Measurements from ENCODE around the gene BTBD1. TPM values are rescaled to one million over a fixed set of nuclear protein-coding genes. Genes with fewer than 3 reads are reported as not detected.
"Not testable (repeated sequence)": the region's sequence is repeated elsewhere in the genome, so short reads cannot be mapped to it uniquely, and the experiment has no call there.

BTBD1 gene
- total RNA-seq, 4 donors from 2014 or later: 37.3 to 60.8 (median 55.9) TPM

DNA sequence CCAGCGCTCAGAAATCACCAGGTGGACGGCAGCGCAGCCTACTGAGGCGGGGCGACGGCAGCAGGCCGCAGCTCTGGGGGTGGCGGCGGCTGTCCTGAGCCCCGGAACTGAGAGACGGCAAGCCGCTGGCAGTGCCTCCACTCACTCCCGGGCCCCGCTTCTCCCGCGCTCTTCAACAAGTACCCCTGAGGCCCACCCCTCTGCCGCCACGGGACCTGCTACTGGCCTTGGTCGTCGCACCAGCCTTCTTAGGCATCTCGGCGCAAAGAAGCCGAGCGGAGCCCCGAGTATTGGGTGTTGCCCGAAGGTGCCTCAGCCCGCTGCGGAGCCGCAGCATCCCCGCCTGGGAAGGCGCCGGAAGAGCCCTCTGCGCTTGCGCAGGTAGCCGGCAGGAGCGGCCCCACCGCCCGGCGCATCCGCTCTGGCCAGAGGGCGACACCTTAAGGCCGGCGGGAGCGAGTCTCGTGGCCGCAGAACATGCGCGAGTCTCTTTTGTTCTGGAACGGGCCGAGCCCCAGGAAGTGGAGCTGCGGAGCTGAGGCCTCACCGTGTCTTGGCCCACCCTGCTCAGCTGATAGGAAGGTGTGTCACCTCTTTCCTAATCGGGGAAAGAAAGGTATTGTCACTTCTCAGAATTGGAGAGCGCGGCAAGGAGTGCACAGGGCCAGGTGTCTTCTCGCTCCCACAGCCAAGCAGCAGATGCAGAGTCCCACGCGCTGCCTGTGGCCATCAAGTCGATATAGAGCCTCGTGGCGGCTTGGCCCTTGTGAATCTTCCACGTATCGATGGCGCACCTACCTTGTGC, 55.6 kb downstream of the BTBD1 start, which contains the start of gene C15orf40:
TSS of gene C15orf40 (minus strand) at position 369 of the 805 bp plus-strand sequence. CDS start at position 337, 32 bp downstream.
- peak within 1 kb of the TSS; percentile 89 to 94 (median 92) for H3K27ac ChIP-seq
- peaks cover 15 to 40% (median 16%) of the 10 kb centered on the region in 3 donors for H3K36me3 ChIP-seq
- H3K4me3 ChIP-seq: peak within 1 kb of the TSS; percentile 86 to 98 (median 97)
- intact Hi-C loops (cut with DNase I): loop anchor here (5.0 kb wide), 1 partner anchor 196 kb away; the partner anchor contains the start of gene HDGFL3
- no peaks in the 10 kb centered on the region for H3K9me3 ChIP-seq
- DNase-seq: peak; percentile 60
- peaks cover 15 to 35% (median 22%) of the 10 kb centered on the region in 3 donors for H3K4me1 ChIP-seq
- TF ChIP-seq, protein P1, sequence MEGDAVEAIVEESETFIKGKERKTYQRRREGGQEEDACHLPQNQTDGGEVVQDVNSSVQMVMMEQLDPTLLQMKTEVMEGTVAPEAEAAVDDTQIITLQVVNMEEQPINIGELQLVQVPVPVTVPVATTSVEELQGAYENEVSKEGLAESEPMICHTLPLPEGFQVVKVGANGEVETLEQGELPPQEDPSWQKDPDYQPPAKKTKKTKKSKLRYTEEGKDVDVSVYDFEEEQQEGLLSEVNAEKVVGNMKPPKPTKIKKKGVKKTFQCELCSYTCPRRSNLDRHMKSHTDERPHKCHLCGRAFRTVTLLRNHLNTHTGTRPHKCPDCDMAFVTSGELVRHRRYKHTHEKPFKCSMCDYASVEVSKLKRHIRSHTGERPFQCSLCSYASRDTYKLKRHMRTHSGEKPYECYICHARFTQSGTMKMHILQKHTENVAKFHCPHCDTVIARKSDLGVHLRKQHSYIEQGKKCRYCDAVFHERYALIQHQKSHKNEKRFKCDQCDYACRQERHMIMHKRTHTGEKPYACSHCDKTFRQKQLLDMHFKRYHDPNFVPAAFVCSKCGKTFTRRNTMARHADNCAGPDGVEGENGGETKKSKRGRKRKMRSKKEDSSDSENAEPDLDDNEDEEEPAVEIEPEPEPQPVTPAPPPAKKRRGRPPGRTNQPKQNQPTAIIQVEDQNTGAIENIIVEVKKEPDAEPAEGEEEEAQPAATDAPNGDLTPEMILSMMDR (IDR thresholded peaks at IDR 0.05): peak; percentile 48 to 86 (median 56)
- TF ChIP-seq POLR2A (IDR thresholded peaks at IDR 0.05): peak in 2 of 4 donors; percentile 71 to 80
- WGBS, 2 donors: 0% methylated on average over 12 to 19 of the region's 64 CpGs
- no peaks in the 10 kb centered on the region for H3K27me3 ChIP-seq

DNA sequence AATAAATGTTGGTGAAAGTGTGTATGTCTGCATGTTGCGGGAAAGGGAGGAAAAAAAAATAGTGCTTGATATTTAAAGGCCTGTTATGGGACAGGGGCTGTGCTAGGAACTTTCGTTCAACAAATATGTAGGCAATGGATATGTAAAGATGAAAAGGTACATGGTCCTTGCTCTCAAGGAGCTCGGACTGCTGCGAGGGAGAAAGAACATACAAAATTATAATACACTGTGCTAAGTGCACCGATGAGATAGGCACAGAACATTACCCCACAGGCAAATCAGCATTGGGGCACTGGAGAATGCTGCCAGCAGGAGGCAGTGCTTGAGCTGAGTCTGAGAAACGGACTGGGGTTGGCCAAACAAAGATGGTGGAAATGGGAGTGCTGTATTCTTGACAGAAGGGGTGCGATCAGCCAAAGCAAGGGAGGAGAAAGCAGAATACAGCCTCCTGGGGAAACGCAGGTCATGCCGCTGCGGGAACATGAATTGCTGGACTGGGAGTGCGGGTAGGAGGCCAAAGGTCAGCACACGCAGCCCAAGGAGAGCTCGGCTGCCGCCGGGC, 56.3 kb downstream of the BTBD1 start:
- Histone ChIP-seq H3K27ac (peak overlapping the region; percentile 89 to 94 (median 92)), H3K27me3 (no peaks in the 10 kb centered on the region), H3K36me3 (peaks cover 15 to 40% (median 16%) of the 10 kb centered on the region in 3 donors), H3K4me3 (peak overlapping the region; percentile 86 to 98 (median 97)), H3K4me1 (peaks cover 15 to 35% (median 22%) of the 10 kb centered on the region in 3 donors), H3K9me3 (no peaks in the 10 kb centered on the region)
- intact Hi-C loops (cut with DNase I): loop anchor here (5.0 kb wide), 1 partner anchor 197 kb away; the partner anchor contains the start of gene HDGFL3
- DNase-seq: no peak
- no peak for TF ChIP-seq POLR2A (IDR thresholded peaks at IDR 0.05)
- TF ChIP-seq, protein P1 (IDR thresholded peaks at IDR 0.05): peak; percentile 44 to 88 (median 70)
- WGBS, 2 donors: 7% methylated on average over 11 to 15 of the region's 15 CpGs

DNA sequence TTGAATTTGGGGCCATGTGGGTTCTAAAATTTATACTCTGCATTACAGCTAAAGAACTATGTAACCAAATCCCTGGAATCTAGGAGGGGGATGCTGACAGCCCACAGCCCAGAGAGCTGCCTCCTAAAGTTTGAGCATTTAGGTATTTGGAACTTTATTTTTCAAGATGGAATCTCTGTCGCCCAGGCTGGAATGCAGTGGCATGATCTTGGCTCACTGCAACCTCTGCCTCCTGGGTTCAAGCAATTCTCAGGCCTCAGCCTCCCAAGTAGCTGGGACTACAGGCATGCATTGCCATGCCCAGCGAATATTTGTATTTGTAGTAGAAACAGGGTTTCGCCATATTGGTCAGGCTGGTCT, 66.4 kb downstream of the BTBD1 start:
- DNase-seq, H3K4me1 ChIP-seq, H3K27ac ChIP-seq, H3K9me3 ChIP-seq, H3K27me3 ChIP-seq, H3K4me3 ChIP-seq: not testable (repeated sequence)
- 63 to 100% methylated on average over 1 to 2 of the region's 3 CpGs for WGBS, 2 donors
- intact Hi-C loops (cut with DNase I): loop anchor here (5.0 kb wide), 1 partner anchor 148 kb away; no protein-coding TSS in a partner anchor
- peaks cover 0 to 23% (median 0%) of the 10 kb centered on the region in 3 donors for H3K36me3 ChIP-seq

- Histone ChIP-seq H3K27ac (no peak overlapping the region), H3K4me3 (peak overlapping the region in 3 of 4 donors; percentile 15 to 59 (median 26)), H3K4me1 (peaks cover 0 to 6% (median 5%) of the 10 kb centered on the region in 3 donors), H3K36me3 (peaks cover 0 to 18% (median 0%) of the 10 kb centered on the region in 3 donors), H3K27me3 (no peaks in the 10 kb centered on the region), H3K9me3 (no peaks in the 10 kb centered on the region)
- WGBS, 2 donors: 1 to 11% methylated on average over 6 of the region's 6 CpGs
- TF ChIP-seq, protein P1 (IDR thresholded peaks at IDR 0.05): peak; percentile 12 to 73 (median 50)
- TF ChIP-seq POLR2A (IDR thresholded peaks at IDR 0.05): no peak
- intact Hi-C loops (cut with DNase I): loop anchor here (5.0 kb wide), 1 partner anchor 148 kb away; no protein-coding TSS in a partner anchor
- DNase-seq: no peak
These were observed 67.0 kb downstream of the BTBD1 start for GRCh38 chr15:82999905-83000671.

GRCh38 chr15:82999426-82999825, 67.6 kb downstream of the BTBD1 start:
- Histone ChIP-seq H3K4me1 (peaks cover 0 to 6% (median 5%) of the 10 kb centered on the region in 3 donors), H3K9me3 (no peaks in the 10 kb centered on the region), H3K4me3 (no peak overlapping the region), H3K27ac (no peak overlapping the region), H3K27me3 (no peaks in the 10 kb centered on the region), H3K36me3 (peaks cover 0 to 11% (median 0%) of the 10 kb centered on the region in 3 donors)
- WGBS, 2 donors: 68 to 85% methylated on average over 4 to 6 of the region's 6 CpGs
- TF ChIP-seq, protein P1 (IDR thresholded peaks at IDR 0.05): no peak
- no peak for DNase-seq
- intact Hi-C loops (cut with DNase I): no loop called here
